ENCODE measurements around the gene SAP25.

The SAP25 gene

GRCh38 chr7:100583132-100584053 lies 9.7 kb upstream of the SAP25 start:
- Histone ChIP-seq H3K4me2 (ENCODE audit: low read depth, low read length) (peak overlapping the region; percentile 84), H2AFZ (ENCODE audit: low read length) (no peak overlapping the region), H3K27ac (ENCODE audit: low read length) (peak overlapping the region; percentile 66; the same call in 1 of the 2 replicates), H3K27me3 (replicated peaks; ENCODE audit: insufficient read depth, low read length) (peaks cover 7% of the 10 kb centered on the region), H3K4me3 (ENCODE audit: low read length) (peak overlapping the region; percentile 54), H3K9ac (ENCODE audit: low read length) (peak overlapping the region; percentile 50; the same call in 1 of the 2 replicates), H3K79me2 (ENCODE audit: low read length) (peaks cover 38% of the 10 kb centered on the region), H3K9me2 (replicated peaks; ENCODE audit: insufficient read depth, low read length) (no peaks in the 10 kb centered on the region), H4K20me1 (ENCODE audit: insufficient read depth, low read length) (no peaks in the 10 kb centered on the region), H3F3A (ENCODE audit: insufficient read depth, low read length) (peaks cover 20% of the 10 kb centered on the region; the same call in 1 of the 2 replicates), H3K36me3 (replicated peaks; ENCODE audit: insufficient read depth, low read length) (no peaks in the 10 kb centered on the region), H3K9me3 (replicated peaks; ENCODE audit: insufficient read depth, low read length) (no peaks in the 10 kb centered on the region), H3K4me1 (ENCODE audit: low read length) (peaks cover 11% of the 10 kb centered on the region; the same call in 1 of the 2 replicates)
- DNase-seq, result peak; percentile 42
- TF ChIP-seq CTCF (IDR thresholded peaks at IDR 0.05; ENCODE audit: low read length) (no peak), EZH2 (optimal IDR thresholded peaks at IDR 0.05; ENCODE audit: low read depth, low read length) (no peak), EZH2phosphoT487 (IDR thresholded peaks at IDR 0.05; ENCODE audit: low read length) (no peak)

- H3K4me2 ChIP-seq (ENCODE audit: low read depth, low read length), result peak overlapping the region; percentile 84; the same call in 1 of the 2 replicates
These were observed 8.9 kb upstream of the SAP25 start for GRCh38 chr7:100582650-100583049.

GRCh38 chr7:100582041-100582579 lies 8.4 kb upstream of the SAP25 start:
- DNase-seq, result no peak
- Histone ChIP-seq H3K27me3 (replicated peaks; ENCODE audit: insufficient read depth, low read length) (no peaks in the 10 kb centered on the region), H3K36me3 (replicated peaks; ENCODE audit: insufficient read depth, low read length) (no peaks in the 10 kb centered on the region), H3K9me2 (replicated peaks; ENCODE audit: insufficient read depth, low read length) (no peaks in the 10 kb centered on the region), H3K79me2 (ENCODE audit: low read length) (peaks cover 38% of the 10 kb centered on the region), H3K27ac (ENCODE audit: low read length) (no peak overlapping the region), H3K4me2 (ENCODE audit: low read depth, low read length) (no peak overlapping the region), H3K4me3 (ENCODE audit: low read length) (no peak overlapping the region), H4K20me1 (ENCODE audit: insufficient read depth, low read length) (no peaks in the 10 kb centered on the region), H3F3A (ENCODE audit: insufficient read depth, low read length) (peaks cover 20% of the 10 kb centered on the region; the same call in 1 of the 2 replicates), H3K4me1 (ENCODE audit: low read length) (peaks cover 11% of the 10 kb centered on the region; the same call in 1 of the 2 replicates), H3K9ac (ENCODE audit: low read length) (no peak overlapping the region), H3K9me3 (replicated peaks; ENCODE audit: insufficient read depth, low read length) (no peaks in the 10 kb centered on the region), H2AFZ (ENCODE audit: low read length) (no peak overlapping the region)
- no peak for TF ChIP-seq CTCF (IDR thresholded peaks at IDR 0.05; ENCODE audit: low read length)
- TF ChIP-seq EZH2phosphoT487 (IDR thresholded peaks at IDR 0.05; ENCODE audit: low read length), result no peak
- no peak for TF ChIP-seq EZH2 (optimal IDR thresholded peaks at IDR 0.05; ENCODE audit: low read depth, low read length)

More at GRCh38 chr7:100582650-100583049, 8.9 kb upstream of the SAP25 start:
- H3K27ac ChIP-seq (ENCODE audit: low read length), result no peak overlapping the region
- H3F3A ChIP-seq (ENCODE audit: insufficient read depth, low read length), result peaks cover 20% of the 10 kb centered on the region; the same call in 1 of the 2 replicates
- H3K9me2 ChIP-seq (replicated peaks; ENCODE audit: insufficient read depth, low read length), result no peaks in the 10 kb centered on the region
- H3K9me3 ChIP-seq (replicated peaks; ENCODE audit: insufficient read depth, low read length), result no peaks in the 10 kb centered on the region
- no peak for DNase-seq
- no peak for TF ChIP-seq CTCF (IDR thresholded peaks at IDR 0.05; ENCODE audit: low read length)
- TF ChIP-seq EZH2 (optimal IDR thresholded peaks at IDR 0.05; ENCODE audit: low read depth, low read length), result no peak
- TF ChIP-seq EZH2phosphoT487 (IDR thresholded peaks at IDR 0.05; ENCODE audit: low read length), result no peak
- no peak overlapping the region for H3K4me3 ChIP-seq (ENCODE audit: low read length)
- H4K20me1 ChIP-seq (ENCODE audit: insufficient read depth, low read length), result no peaks in the 10 kb centered on the region
- H3K4me1 ChIP-seq (ENCODE audit: low read length), result peaks cover 11% of the 10 kb centered on the region; the same call in 1 of the 2 replicates
- peaks cover 38% of the 10 kb centered on the region for H3K79me2 ChIP-seq (ENCODE audit: low read length)
- no peaks in the 10 kb centered on the region for H3K27me3 ChIP-seq (replicated peaks; ENCODE audit: insufficient read depth, low read length)
- H3K9ac ChIP-seq (ENCODE audit: low read length), result no peak overlapping the region
- H2AFZ ChIP-seq (ENCODE audit: low read length), result no peak overlapping the region
- H3K36me3 ChIP-seq (replicated peaks; ENCODE audit: insufficient read depth, low read length), result no peaks in the 10 kb centered on the region

Data from MM.1S (cell line).